VCaP (cell line): ENCODE data around the gene GJB1.

Experiments used
- H3K27ac ChIP-seq: fragments of 450-650 bp; 2 replicates; pipeline ENCODE4 v1.5.1; 2017
- TF ChIP-seq, protein P1 (sequence below): fragments of 450-650 bp; conservative IDR thresholded peaks from 2 replicates; pipeline ENCODE4 v1.5.1; 2017; ENCODE audit warnings: mild to moderate bottlenecking, moderate library complexity

GJB1 gene

DNA sequence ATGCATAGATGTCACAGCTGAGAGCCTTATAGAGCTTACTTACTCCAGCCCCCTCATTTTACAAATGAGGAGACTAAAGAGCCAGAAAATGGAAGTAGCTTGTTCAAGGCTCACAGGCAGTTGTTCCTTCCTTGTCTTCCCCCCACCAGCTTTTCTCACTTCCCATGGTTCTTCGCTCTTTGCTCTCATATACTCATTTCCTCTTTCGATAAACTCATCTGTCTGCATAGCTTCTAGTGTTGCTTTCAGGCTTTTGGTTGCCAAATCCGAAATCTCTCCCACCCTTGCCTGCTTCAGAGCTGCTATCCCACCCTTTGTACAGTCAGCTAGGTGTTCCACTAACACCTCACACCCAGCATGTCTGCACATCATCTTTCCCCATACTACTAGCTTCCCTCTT, 25.0 kb upstream of the GJB1 start:
- TF ChIP-seq, protein P1, sequence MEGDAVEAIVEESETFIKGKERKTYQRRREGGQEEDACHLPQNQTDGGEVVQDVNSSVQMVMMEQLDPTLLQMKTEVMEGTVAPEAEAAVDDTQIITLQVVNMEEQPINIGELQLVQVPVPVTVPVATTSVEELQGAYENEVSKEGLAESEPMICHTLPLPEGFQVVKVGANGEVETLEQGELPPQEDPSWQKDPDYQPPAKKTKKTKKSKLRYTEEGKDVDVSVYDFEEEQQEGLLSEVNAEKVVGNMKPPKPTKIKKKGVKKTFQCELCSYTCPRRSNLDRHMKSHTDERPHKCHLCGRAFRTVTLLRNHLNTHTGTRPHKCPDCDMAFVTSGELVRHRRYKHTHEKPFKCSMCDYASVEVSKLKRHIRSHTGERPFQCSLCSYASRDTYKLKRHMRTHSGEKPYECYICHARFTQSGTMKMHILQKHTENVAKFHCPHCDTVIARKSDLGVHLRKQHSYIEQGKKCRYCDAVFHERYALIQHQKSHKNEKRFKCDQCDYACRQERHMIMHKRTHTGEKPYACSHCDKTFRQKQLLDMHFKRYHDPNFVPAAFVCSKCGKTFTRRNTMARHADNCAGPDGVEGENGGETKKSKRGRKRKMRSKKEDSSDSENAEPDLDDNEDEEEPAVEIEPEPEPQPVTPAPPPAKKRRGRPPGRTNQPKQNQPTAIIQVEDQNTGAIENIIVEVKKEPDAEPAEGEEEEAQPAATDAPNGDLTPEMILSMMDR: no peak

DNA sequence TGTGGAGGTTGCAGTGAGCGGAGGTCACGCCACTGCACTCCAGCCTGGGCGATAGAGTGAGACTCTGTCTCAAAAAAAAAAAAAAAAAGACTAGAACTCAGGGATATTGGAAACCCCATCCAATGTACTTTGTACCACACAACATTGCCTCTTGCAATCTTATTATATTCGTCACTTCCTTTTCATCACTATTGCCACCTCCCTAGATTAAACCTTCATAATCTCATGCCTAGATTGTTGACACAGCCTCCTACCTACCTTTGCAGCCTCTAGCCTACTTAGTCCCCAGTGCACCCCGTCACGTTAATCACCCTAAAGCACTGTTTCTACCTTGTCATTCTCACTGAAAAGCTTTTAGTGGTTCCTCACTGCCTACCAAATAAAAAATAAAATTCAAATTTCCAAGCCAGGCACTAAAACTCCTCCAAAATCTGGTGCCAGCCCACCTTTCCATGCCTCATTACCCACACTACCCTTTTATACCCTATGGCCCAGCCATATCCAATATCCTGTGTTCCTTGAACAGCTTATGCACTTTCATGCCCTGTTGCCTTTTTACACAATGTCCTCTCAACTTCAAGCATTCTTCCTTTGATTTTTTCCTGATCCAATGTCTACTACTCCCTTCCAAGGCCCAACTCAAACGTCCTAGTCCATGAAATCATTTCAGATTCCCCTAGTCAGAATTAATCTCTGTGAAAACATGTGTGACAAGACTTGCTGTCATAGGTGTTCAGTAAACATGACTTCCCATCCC, 23.6 kb upstream of the GJB1 start:
- TF ChIP-seq, protein P1: no peak
- H3K27ac ChIP-seq: no peak overlapping the region

More for the DNA sequence above, 25.0 kb upstream of the GJB1 start:
- no peak overlapping the region for H3K27ac ChIP-seq

DNA sequence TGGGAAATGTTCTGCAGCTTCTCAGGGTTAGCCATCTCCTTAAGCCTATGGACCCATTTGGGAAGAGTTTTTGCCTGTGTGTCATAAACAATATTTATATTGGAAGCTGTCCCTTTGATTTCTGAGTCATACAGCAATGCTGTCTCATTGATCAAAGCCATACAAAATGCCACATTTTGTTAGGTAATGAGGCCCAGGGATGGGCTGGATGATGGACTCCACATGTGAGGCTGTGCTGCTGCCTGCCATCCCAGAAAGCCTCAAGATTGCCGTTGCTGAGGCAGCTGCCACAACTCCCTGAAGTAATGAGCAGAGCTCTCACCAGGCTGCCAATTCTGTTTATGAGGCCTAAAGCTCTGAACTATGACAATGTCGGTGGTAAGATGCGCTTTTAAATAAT, 12.2 kb upstream of the GJB1 start:
- TF ChIP-seq, protein P1: no peak

DNA sequence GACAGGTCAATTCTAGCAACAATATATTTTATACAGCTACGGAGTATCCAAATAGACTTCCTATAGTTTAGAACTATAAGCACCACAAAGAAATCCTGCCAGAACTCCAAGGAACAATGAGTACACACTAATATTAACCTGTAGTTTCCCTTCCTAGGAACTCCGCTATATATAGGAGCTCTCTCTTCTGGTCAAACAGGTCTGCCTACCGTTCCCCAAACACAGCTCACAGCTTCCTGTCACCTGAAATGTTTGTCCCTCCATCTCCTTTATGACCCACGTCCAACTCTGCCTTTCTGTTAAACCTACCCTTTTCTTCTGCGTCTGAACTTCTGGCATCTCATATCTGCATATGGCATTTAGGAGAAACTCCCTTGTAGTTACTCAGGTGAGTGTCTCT, 10.5 kb upstream of the GJB1 start:
- peak overlapping the region; percentile 93 for H3K27ac ChIP-seq
- TF ChIP-seq, protein P1: no peak

More for the DNA sequence above, 12.2 kb upstream of the GJB1 start:
- peak overlapping the region; percentile 93 for H3K27ac ChIP-seq

DNA sequence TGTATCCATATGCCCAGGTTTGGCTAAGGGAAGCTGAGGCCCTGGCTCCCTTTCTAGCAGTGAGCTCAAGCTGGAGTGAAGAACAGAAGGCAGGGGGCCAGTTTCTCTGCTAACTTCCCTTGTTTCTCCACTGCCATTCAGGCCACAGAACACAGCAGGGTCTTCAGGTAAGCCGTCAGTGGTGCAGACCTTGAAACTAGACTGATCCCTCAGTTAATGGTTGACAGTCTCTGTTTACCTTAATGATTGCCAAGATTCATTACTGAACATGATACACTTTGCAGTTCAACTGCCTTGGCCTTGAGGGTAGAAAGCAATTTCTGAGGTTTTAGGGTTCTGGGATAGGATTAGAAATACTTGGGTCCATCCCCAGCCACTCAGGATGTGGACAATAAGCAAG, 8.9 kb upstream of the GJB1 start:
- TF ChIP-seq, protein P1: no peak
- peak overlapping the region; percentile 93 for H3K27ac ChIP-seq

DNA sequence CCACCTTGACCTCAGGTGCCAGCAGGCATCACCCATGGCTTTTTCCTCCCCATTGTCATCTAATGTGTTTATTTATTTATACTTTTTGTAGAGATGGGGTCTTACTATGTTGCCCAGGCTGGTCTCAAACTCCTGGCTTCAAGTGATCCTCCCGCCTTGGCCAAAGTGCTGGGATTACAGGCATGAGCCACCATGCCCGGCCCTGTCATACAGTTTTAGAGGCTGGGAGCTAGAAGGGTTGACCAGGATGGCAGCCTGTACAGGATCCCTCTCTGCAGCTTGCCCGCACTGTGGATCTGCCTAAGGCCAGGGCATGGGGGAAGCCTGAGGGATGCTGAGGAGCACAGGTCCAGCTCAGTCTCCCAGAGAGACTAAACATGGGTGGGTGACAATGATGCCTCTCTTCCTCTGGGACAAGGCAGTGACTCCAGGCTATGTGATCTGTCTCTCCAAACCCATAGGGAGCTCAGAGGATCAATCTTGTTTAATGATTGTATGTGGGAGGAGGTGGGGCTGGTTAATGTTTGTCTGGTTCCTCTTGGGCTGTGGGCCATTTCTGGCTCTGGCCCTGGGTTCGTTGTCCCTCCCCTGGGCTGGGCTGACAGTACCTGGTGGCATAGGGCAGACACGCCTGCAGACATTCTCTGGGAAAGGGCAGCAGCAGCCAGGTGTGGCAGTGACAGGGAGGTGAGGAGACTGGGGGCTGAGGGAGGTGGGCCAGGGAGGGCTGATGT, 8.3 kb upstream of the GJB1 start:
- peak overlapping the region; percentile 93 for H3K27ac ChIP-seq
- TF ChIP-seq, protein P1: no peak

DNA sequence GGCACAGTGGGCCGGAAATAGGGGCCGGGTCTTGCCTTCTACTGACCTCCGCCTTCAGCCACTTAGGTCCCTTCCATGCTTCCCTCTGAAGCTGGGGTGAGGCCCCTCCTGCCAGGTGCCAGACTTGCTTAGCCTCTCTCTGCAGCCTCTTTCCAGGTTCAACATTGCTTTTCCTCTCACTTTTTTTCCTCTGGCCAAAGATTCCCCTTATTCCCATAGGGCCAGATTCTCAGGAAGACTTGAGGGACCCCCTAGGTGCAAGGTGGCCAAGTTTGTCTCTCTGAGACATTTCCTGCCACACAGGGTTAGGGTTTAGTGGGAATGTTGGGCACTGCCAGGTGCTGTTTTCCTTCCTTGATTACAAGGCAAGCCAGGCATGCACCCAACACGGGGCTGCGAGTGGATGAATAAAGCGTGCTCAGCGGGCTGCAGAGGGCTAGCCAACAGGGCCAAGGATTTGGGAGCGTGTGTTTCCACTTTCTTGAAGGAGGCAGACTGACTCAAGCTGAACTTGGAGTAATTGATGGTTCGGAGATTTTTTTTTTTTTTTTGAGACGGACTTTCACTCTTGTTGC, 7.6 kb upstream of the GJB1 start:
- TF ChIP-seq, protein P1: no peak

More for the DNA sequence above, 7.6 kb upstream of the GJB1 start:
- peak overlapping the region; percentile 93 for H3K27ac ChIP-seq
